OCI-LY7 (cell line): ENCODE data around the gene BMP5. TPM values are rescaled to one million over a fixed set of nuclear protein-coding genes. Genes with fewer than 3 reads are reported as not detected.

Experiments used
- BruUV-seq: library from RNA; stranded (reverse); fragments of 400-500 nt; replicated peaks from 2 replicates; lab custom pipeline; 2021; lab: Mats Ljungman, UMichigan
- CTCF ChIA-PET: fragments of 300-600 bp; sonication (Branson Sonifier 250); formaldehyde crosslinking; loops from one replicate; lab custom pipeline; 2022; ENCODE audit warnings: antibody characterized with exemption; ENCODE audit not compliant: unreplicated experiment; lab: Charles Lee
- POLR2A ChIA-PET: fragments of 300-600 bp; sonication (Branson Sonifier 250); formaldehyde crosslinking; loops from one replicate; lab custom pipeline; 2022; ENCODE audit warnings: antibody characterized with exemption; lab: Charles Lee
- DNase-seq: peaks from one replicate; pipeline ENCODE4 v3.0.0-alpha.2; 2015; ENCODE audit warnings: low spot score
- H2AFZ ChIP-seq: fragments of 200-600 bp; sonication (generic), shearing (Covaris generic); 2 replicates; pipeline ENCODE4 v1.6.1; 2014; ENCODE audit warnings: mild to moderate bottlenecking, antibody characterized with exemption, low read length, moderate library complexity
- H3K27ac ChIP-seq: fragments of 200-600 bp; sonication (generic); 2 replicates; pipeline ENCODE4 v1.5.1; 2014; ENCODE audit warnings: mixed run types, low read depth, mild to moderate bottlenecking, moderate library complexity, low read length, inconsistent platforms; ENCODE audit not compliant: poor library complexity, severe bottlenecking
- H3K36me3 ChIP-seq: fragments of 200-600 bp; sonication (generic); 2 replicates; pipeline ENCODE4 v1.6.1; 2014; ENCODE audit warnings: mild to moderate bottlenecking, antibody characterized with exemption, low read length, moderate library complexity, mixed read lengths; ENCODE audit not compliant: insufficient read depth
- H3K4me1 ChIP-seq: fragments of 200-600 bp; sonication (generic); 2 replicates; pipeline ENCODE4 v1.5.1; 2014; ENCODE audit warnings: mild to moderate bottlenecking, low read length; ENCODE audit not compliant: insufficient read depth, poor library complexity, severe bottlenecking
- H3K4me2 ChIP-seq: fragments of 200-600 bp; sonication (generic); 2 replicates; pipeline ENCODE4 v1.6.1; 2014; ENCODE audit warnings: mild to moderate bottlenecking, low read length
- H3K4me3 ChIP-seq: fragments of 200-600 bp; sonication (generic); 2 replicates; pipeline ENCODE4 v1.5.1; 2014; ENCODE audit warnings: mild to moderate bottlenecking, low read depth, low read length; ENCODE audit not compliant: poor library complexity, severe bottlenecking
- H3K79me2 ChIP-seq: fragments of 200-600 bp; sonication (generic); 2 replicates; pipeline ENCODE4 v1.6.1; 2016; ENCODE audit warnings: low read depth, mild to moderate bottlenecking, low read length, moderate library complexity, mixed read lengths; ENCODE audit not compliant: insufficient read depth
- H3K9me2 ChIP-seq: fragments of 200-600 bp; sonication (generic); 2 replicates; pipeline ENCODE4 v1.6.1; 2016; ENCODE audit warnings: mild to moderate bottlenecking, low read length, mixed read lengths; ENCODE audit not compliant: insufficient read depth
- H3K9me3 ChIP-seq: fragments of 200-600 bp; sonication (generic); 2 replicates; pipeline ENCODE4 v1.6.1; 2014; ENCODE audit warnings: mild to moderate bottlenecking, mixed run types, low read length, mixed read lengths
- H4K20me1 ChIP-seq: fragments of 200-600 bp; sonication (generic); 2 replicates; pipeline ENCODE4 v1.6.1; 2014; ENCODE audit warnings: mild to moderate bottlenecking, antibody characterized with exemption, low read length, moderate library complexity, mixed read lengths; ENCODE audit not compliant: insufficient read depth
- CTCF ChIP-seq: fragments of 200-600 bp; sonication (generic); conservative IDR thresholded peaks from 2 replicates; pipeline ENCODE4 v1.5.1; 2014; ENCODE audit warnings: mild to moderate bottlenecking, antibody characterized with exemption, low read length, moderate library complexity, mixed read lengths
- EZH2phosphoT487 ChIP-seq: fragments of 200-600 bp; sonication (generic); IDR thresholded peaks from 2 replicates; pipeline ENCODE4 v1.6.1; 2018; ENCODE audit warnings: low read depth, borderline replicate concordance, mild to moderate bottlenecking, mixed run types, antibody characterized with exemption, low read length, moderate library complexity, mixed read lengths
- intact Hi-C: fragments of 100-400 bp; cut with micrococcal nuclease; formaldehyde crosslinking; loops from one replicate; pipeline ENCODE4 v1.10.0; 2022; ENCODE audit not compliant: unreplicated experiment
- total RNA-seq, 2 experiments: library from RNA; depleted of rRNA in 1 of 2; stranded (reverse); fragments of >200 nt in 1 of 2; shearing (Covaris generic) in 1 of 2; gene quantifications; 2 replicates each; pipeline ENCODE4 v1.2.3, GENCODE V29; 2014 to 2022

BMP5 gene
- total RNA-seq, 2 experiments from 2014 or later: not detected

GRCh38 chr6:55775029-55775318 is 100.4 kb downstream of the BMP5 start:
- no peaks in the 10 kb centered on the region for H3K9me2 ChIP-seq
- no peak overlapping the region for H3K27ac ChIP-seq
- H3K36me3 ChIP-seq: no peaks in the 10 kb centered on the region
- no TSS peak for BruUV-seq
- ChIA-PET CTCF (no interaction called here), POLR2A (interaction anchor here (0.6 kb wide), 1 partner anchor 232 kb away, joined by 3 read pairs; no protein-coding TSS in a partner anchor)
- no peak overlapping the region for H3K4me3 ChIP-seq
- intact Hi-C loops: no loop called here
- H3K4me1 ChIP-seq: no peaks in the 10 kb centered on the region
- no peak for DNase-seq
- no peaks in the 10 kb centered on the region for H3K79me2 ChIP-seq
- H3K9me3 ChIP-seq: no peaks in the 10 kb centered on the region
- H2AFZ ChIP-seq: no peak overlapping the region
- no peaks in the 10 kb centered on the region for H4K20me1 ChIP-seq
- no peak overlapping the region for H3K4me2 ChIP-seq
- TF ChIP-seq CTCF (no peak), EZH2phosphoT487 (no peak)

GRCh38 chr6:55774286-55775028 is 100.9 kb downstream of the BMP5 start:
- no peaks in the 10 kb centered on the region for H4K20me1 ChIP-seq
- ChIA-PET CTCF (no interaction called here), POLR2A (interaction anchor here (0.6 kb wide), 1 partner anchor 232 kb away, joined by 3 read pairs; no protein-coding TSS in a partner anchor)
- no peaks in the 10 kb centered on the region for H3K9me3 ChIP-seq
- no peaks in the 10 kb centered on the region for H3K9me2 ChIP-seq
- no peak overlapping the region for H3K4me3 ChIP-seq
- H3K27ac ChIP-seq: no peak overlapping the region
- no peaks in the 10 kb centered on the region for H3K79me2 ChIP-seq
- H3K4me2 ChIP-seq: no peak overlapping the region
- intact Hi-C loops: no loop called here
- H3K36me3 ChIP-seq: no peaks in the 10 kb centered on the region
- H2AFZ ChIP-seq: no peak overlapping the region
- no peaks in the 10 kb centered on the region for H3K4me1 ChIP-seq
- BruUV-seq: no TSS peak
- TF ChIP-seq CTCF (no peak), EZH2phosphoT487 (no peak)
- no peak for DNase-seq

GRCh38 chr6:55773620-55774216 is 101.7 kb downstream of the BMP5 start:
- no peaks in the 10 kb centered on the region for H3K79me2 ChIP-seq
- H4K20me1 ChIP-seq: no peaks in the 10 kb centered on the region
- no peak overlapping the region for H3K4me2 ChIP-seq
- no peaks in the 10 kb centered on the region for H3K4me1 ChIP-seq
- H3K4me3 ChIP-seq: no peak overlapping the region
- intact Hi-C loops: no loop called here
- no peaks in the 10 kb centered on the region for H3K9me3 ChIP-seq
- H3K27ac ChIP-seq: no peak overlapping the region
- no peak for DNase-seq
- CTCF ChIA-PET: no interaction called here
- H3K9me2 ChIP-seq: no peaks in the 10 kb centered on the region
- POLR2A ChIA-PET: no interaction called here
- no peaks in the 10 kb centered on the region for H3K36me3 ChIP-seq
- no peak overlapping the region for H2AFZ ChIP-seq
- BruUV-seq: no TSS peak
- TF ChIP-seq CTCF (no peak), EZH2phosphoT487 (no peak)
